GM12891 (cell line): ENCODE data around the gene LRRC8D.

Experiments used
- POLR2A ChIP-seq: IDR thresholded peaks from 2 replicates; pipeline ENCODE4 v1.6.1; 2011; ENCODE audit warnings: low read depth, low read length, control low read depth
- POLR2AphosphoS5 ChIP-seq: IDR thresholded peaks from 2 replicates; pipeline ENCODE4 v1.6.1; 2011; ENCODE audit warnings: low read depth, low read length, control low read depth
- SPI1 ChIP-seq: IDR thresholded peaks from 2 replicates; pipeline ENCODE4 v1.6.1; 2011; ENCODE audit warnings: low read depth, low read length, control low read depth
- TAF1 ChIP-seq: IDR thresholded peaks from 2 replicates; pipeline ENCODE4 v1.6.1; 2011; ENCODE audit warnings: low read depth, low read length, control low read depth

DNA sequence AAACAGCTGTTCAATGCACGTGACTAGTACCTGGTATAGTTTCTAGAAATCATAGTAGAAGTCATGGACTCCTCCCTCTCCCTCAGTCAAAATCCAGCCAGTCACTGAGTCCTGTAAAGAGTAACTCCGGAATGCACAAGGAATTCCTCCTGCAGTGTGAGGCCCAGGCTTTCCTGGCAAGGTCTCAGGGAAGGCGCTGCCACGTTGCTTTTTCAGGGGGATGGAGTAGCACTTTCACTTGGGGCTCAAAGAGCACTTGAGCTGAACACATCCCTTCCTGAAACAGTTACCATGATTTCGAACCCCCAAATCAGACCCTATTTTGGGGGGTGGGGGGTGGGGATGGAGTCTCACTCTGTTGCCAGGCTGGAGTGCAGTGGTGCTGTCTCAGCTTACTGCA is 26.4 kb upstream of the LRRC8D start:
- TF ChIP-seq POLR2AphosphoS5 (no peak), POLR2A (no peak), SPI1 (no peak), TAF1 (no peak)
